ENCODE results near the gene RAVER2.
"Not testable (repeated sequence)": the region's sequence is repeated elsewhere in the genome, so short reads cannot be mapped to it uniquely, and the experiment has no call there.

Gene RAVER2

GRCh38 chr1:64744492-64745180 lies at the start of gene RAVER2:
Gene RAVER2, plus strand, starts transcription at chr1:64745075. Its CDS starts 98 bp downstream, at chr1:64745173.
- peak; percentile 55 for DNase-seq

DNA sequence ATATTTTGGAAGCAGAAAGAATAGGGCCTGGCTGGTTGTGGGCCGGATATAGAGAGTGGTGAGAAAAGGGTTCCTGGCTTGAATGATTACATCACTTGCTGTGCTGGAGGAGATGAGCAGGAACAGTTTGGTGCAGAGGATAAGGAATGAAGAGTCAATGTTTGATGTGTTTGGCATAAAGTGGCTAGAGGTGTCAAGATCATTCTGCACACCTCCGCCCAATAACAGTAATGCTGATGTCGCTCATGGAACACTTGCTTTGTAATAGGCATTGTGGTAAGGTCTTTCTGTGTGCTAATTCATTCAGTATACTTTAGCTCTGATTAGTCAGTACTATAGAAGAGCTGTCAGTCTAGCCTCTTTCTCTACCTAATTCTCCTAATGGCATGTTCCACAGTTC lies 48.0 kb upstream of the RAVER2 start:
- no peak for DNase-seq

GRCh38 chr1:64699327-64699726 lies 45.5 kb upstream of the RAVER2 start:
- DNase-seq = no peak

DNA sequence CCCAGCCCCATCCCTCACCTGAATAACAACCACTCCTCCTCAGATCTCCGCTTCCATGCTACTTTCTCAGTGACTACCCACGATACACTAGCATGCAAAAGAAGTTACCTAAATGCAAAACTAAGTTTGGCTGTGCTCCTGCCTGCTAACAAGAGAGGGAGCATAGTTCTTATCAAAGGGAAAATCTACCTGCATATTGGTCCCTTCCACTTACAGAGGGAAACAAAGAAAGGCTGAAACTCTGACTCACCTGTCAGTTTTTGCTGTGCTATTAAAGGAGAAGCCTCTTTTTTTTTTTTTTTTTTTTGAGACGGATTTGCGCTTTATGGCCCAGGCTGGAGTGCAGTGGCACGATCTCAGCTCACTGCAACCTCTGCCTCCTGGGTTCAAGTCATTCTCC lies 43.8 kb upstream of the RAVER2 start:
- DNase-seq = no peak

GRCh38 chr1:64701886-64702285 lies 43.0 kb upstream of the RAVER2 start:
- no peak for DNase-seq

DNA sequence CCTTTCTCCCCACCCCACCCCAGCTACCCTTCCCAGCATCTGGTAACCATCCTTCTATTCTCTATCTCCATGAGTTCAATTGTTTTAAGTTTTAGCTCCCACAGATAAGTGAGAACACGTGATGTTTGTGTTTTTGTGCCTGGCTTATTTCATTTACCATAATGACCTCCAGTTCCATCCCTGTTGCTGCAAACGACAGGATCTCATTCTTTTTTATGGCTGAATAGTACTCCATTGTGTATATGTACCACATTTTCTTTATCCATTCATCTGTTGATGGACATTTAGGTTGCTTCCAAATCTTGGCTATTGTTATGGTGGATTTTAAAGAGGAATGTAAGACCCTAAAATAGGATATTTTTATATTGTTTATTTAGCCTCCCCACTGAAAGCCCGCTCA lies 42.2 kb upstream of the RAVER2 start:
- DNase-seq = not testable (repeated sequence)

- no peak for DNase-seq
Observed at GRCh38 chr1:64703600-64703999, 41.3 kb upstream of the RAVER2 start.

GRCh38 chr1:64705591-64705990 lies 39.3 kb upstream of the RAVER2 start:
- no peak for DNase-seq

GRCh38 chr1:64711266-64711665 lies 33.6 kb upstream of the RAVER2 start:
- no peak for DNase-seq

DNA sequence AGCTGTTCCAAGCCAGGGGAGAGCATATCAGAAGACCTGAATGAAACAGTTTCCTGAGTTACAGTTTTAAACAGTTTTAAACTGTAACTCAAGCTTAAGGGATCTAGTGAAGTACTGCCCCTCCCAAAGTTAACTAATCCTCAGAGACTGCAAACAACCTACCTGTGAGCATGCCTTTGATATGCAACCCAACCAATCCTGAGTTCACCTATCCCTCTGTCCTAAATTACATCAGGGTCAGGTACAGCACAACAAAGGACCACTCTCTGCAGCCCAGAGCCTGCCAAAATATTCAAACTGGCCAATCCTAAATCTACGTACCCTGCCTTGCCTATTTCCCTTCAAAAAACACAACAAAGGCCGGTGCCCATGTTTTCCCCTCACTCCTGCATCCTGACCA lies 32.8 kb upstream of the RAVER2 start:
- DNase-seq = no peak

DNA sequence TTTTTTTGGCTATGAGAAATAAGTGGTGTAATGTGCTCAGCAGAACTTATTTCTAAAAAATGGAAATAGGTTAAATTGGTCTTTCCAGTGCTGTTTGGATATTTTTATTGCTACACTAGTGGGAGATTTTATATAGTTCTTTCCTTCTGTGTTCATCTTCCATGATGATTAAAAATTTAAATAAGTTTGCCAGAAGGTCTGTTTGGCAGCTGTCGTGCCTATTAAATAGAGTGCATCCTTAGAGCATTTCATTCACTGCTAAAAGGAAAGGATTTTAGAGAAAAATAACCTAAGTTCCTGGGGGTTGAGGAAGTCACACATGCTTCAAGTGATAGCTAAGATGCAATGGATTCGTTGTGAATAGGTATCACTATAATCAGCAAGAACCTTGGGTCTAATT lies 29.7 kb upstream of the RAVER2 start:
- no peak for DNase-seq

DNA sequence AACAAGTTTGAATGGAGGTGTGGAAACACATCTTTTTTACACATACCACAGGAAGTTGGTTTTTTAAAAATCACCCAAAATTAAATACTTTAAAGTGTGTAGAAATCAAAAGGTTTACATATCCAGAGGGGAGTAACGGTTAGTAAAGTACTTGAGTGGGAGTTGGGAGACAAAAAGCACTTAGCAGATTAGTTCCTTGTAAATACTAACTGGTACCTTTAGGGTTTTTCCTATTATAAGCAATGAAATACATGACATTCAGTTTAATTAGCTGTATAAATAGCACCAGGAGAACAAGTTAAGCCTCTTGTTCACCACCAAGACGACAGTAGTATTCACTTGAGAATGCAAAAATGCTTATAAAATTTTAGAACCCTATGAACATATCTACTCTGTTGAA lies 23.7 kb upstream of the RAVER2 start:
- DNase-seq = no peak

GRCh38 chr1:64721576-64722145 lies 23.2 kb upstream of the RAVER2 start:
- no peak for DNase-seq

DNA sequence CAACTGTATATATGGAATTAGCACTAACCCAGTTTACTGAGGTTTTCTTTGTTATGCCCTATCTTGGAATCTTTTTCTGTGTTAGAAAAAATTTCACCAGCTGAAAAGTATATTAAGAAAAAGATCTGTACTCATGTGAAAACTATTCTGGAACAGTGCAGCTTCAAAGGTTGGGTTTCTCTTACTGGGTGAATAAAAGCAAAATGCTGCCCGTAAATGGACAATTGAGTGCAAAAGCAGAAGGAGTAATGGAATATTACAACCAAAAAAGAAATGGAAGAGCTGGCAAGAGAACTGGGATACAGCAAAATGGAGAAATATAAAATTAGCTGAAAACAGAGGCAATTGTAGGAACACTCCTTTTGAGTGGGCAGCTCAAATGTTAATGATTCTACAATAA lies 17.0 kb upstream of the RAVER2 start:
- DNase-seq = no peak

GRCh38 chr1:64733581-64734286 lies 11.1 kb upstream of the RAVER2 start:
- no peak for DNase-seq

DNA sequence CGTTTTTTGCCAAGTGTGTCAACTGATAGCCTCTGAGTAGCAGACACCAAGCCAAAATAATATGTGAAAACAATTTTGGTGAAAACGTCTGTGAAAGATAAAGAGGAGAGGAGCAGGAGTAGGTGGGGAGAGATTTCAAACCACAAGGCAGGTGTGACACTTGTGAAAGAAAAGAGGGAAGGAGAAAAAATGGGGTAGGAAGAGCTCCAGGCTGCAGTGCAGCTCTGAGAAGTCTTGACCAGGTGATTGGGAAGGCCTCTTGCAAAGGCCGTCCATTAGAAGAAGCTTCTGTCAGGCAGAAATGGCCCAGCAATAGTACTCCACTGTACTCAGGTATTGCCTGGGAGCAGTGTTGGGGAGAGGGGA lies 10.6 kb upstream of the RAVER2 start:
- DNase-seq = no peak

DNA sequence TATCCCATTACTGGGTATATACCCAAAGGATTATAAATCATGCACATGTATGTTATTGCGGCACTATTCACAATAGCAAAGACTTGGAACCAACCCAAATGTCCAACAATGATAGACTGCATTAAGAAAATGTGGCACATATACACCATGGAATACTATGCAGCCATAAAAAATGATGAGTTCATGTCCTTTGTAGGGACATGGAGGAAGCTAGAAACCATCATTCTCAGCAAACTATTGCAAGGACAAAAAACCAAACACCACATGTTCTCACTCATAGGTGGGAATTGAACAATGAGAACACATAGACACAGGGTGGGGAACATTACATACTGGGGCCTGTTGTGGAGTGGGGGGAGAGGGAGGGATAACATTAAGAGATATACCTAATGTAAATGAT lies 4.2 kb upstream of the RAVER2 start:
- not testable (repeated sequence) for DNase-seq

- DNase-seq = no peak
Observed at GRCh38 chr1:64743954-64744491, 852 bp upstream of the RAVER2 start.

- DNase-seq = peak; percentile 4
Observed at GRCh38 chr1:64745181-64745985, 508 bp downstream of the RAVER2 start.

- no peak for DNase-seq
Observed at GRCh38 chr1:64745986-64746940, 1.4 kb downstream of the RAVER2 start.

DNA sequence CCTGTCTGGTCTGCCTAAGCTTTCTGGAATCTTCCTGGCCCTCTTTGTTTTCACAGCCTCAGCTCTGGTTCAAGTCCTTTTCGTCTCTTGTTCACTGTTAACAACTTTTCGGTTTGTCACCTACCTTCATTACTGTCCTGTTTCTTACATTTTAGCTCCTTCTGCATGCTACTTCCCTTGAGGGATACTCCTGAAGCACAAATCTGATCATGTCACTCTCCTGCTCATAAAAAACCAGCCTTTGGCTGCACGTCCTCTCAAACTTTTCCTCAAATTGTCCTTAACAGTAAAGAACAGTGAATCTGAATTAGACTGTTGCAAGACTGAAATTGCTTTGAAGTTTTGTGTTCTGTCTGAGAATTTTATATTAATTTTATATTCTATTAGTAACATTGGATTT lies 3.3 kb downstream of the RAVER2 start:
- no peak for DNase-seq

- no peak for DNase-seq
Observed at GRCh38 chr1:64748706-64749105, 3.8 kb downstream of the RAVER2 start.

Measured in stimulated activated CD4-positive, alpha-beta T cell treated with anti-CD3 and anti-CD28 coated beads, Interleukin-4, amount 100 ng/mL, for 24 hours (primary cell).